ENCODE measurements around the gene AGK.
"Not testable (repeated sequence)": the region's sequence is repeated elsewhere in the genome, so short reads cannot be mapped to it uniquely, and the experiment has no call there.

Gene AGK

GRCh38 chr7:141557360-141557759 lies 6.2 kb downstream of the AGK start:
- DNase-seq: no peak

DNA sequence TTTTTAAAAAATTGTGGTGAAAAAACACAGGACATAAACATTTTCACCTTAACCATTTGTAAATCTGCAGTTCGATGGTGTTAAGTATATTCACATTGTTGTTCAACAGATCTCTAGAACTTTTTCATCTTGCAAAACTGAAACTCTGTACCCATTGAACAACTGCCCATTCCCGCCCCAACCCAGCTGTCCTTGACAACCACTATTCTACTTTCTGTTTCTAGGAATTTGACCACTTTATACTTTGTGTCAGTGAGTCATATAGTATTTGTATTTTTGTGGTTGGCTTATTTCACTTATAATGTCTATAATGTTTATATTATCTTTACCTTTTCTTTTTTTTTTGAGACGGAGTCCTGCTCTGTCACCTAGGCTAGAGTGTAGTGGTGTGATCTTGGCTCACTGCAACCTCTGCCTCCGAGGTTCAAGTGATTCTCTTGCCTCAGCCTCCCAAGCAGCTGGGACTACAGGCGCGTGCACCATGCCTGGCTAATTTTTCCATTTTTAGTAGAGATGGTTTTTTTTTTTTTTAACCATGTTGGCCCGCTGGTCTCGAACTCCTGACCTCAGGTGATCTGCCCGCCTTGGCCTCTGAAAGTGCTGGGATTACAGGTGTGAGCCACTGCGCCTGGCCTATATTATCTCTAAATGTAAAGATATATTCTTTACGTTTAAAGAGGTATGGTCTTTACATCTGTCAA lies 6.8 kb downstream of the AGK start:
- DNase-seq: not testable (repeated sequence)

DNA sequence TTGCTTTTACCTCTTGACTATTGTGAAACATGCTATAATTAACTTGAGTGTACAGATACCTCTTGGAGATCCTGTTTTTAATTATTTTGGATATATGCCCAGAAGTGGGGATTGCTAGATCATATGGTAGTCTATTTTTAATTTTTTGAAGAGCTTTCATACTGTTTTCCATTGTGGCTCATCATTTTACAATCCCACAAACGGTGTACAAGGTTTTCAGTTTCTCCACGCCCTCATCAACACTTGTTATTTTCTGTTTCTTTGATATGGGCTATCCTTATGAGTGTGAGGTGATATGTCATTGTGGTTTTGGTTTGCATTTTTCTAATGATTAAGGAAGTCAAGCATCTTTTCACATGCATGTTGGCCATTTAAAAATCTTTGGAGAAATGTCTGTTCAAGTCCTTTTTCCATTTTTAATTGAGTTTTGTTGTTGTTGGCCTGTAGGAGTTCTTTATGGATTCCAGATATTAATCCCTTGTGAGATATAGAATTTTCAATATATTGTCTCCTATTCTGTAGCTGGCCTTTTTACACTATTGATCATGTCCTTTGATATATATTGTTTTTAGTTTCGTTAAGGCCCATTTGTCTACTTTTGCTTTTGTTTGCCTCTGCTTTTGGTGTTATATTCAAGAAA lies 7.5 kb downstream of the AGK start:
- no peak for DNase-seq

- no peak for DNase-seq
Measured at GRCh38 chr7:141559961-141560360, 8.8 kb downstream of the AGK start.

DNA sequence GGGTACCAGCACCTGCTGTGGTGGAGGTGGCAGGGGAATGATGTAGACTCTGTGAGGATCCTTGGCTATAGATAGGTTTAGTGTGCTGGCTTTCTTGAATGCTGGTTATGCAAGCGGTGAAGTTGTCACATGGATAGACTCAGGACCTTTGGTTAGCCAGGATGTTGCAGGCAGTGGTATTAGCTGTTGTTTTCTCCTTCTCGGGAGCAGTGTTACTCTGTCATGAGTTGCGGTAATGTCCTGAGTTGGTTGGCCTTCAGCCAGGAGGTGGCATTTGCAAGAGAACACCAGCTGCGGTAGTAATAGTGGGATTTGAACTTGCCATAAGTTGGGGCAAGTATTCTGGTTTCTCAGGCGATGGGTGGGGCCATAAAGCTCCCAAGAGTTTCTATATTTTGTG lies 10.8 kb downstream of the AGK start:
- DNase-seq: no peak

- DNase-seq: no peak
Measured at GRCh38 chr7:141562543-141562942, 11.3 kb downstream of the AGK start.

DNA sequence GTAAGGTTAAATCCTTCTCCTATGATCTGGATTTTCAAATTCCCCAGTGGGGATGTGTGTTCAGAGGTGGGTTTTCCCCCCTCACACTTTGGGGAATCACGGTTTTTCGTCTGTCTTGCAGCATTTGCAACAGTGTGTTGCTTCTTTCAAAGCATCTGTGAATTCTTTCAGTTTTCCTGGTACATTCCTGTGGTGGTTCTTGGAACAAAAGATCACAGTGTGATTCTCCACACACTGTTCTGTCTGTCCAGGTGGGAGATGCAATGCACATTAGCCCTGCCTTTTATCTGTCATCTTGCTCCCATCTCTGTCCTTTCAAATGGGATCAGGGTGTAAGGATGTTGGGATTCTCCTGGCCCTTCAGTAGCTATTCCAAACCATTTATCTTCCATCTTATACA lies 11.8 kb downstream of the AGK start:
- no peak for DNase-seq

DNA sequence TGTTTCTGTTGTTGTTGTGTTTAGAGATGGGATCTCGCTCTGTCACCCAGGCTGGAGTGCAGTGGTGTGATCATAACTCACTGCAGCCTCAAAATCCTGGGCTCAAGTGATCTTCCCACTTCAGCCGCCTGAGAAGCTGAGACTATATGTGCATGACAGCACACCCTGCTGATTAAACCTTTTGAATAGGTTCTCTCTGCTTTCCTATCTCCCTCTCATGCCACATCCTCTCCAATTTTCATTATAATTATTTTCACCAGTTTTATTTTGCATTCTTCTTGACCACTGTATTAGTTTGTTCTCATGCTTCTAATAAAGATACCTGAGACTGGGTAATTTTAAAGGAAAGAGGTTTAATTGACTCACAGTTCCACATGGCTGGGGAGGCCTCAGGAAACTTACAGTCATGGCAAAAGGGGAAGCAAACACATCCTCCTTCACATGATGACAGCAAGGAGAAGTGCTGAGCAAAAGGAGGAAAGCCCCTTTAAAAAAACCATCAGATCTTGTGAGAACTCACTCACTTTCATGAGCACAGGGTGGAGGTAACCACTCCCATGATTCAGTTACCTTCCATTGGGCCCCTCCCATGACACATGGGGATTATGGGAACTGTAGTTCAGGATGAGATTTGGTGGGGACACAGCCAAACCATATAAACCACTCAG lies 12.9 kb downstream of the AGK start:
- no peak for DNase-seq

- DNase-seq: no peak
Measured at GRCh38 chr7:141567432-141567831, 16.2 kb downstream of the AGK start.

DNA sequence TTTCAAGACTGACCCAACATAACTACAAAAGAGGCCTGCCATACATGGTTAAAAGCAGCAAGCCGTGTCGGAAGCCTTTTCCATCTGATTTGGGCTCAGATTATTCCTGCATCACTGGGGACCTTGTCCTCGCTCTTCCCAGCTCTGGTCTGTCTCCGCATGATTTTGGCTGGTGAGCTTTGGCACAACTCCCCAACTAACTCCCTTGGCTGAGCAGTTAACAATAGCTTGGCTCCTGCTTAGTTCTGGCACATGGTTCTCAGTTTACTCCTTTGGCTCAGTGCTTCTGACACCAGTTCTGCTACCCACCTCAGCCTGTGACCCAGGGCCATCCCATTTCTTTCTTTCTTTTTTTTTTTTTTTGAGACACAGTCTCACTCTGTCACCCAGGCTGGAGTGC lies 17.0 kb downstream of the AGK start:
- no peak for DNase-seq

- DNase-seq: no peak
Measured at GRCh38 chr7:141571059-141571458, 19.8 kb downstream of the AGK start.

GRCh38 chr7:141572175-141572574 lies 21.0 kb downstream of the AGK start:
- no peak for DNase-seq

DNA sequence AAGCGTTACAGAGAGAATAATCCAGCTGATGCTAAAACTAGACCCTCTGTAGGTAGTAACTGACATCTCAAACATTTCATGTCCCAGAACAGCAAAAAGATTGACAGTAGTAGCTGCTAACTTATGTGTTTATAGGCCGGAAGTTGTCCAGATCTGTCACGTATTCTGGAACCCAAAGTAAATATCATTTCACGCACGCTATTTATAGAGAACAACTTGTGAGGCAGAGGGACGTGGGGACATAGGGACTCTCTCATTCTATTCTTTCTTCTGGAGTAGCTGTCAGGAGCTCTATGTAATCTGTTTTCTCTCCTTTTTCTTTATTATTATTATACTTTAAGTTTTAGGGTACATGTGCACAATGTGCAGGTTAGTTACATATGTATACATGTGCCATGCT lies 22.3 kb downstream of the AGK start:
- no peak for DNase-seq

GRCh38 chr7:141575164-141575563 lies 24.0 kb downstream of the AGK start:
- DNase-seq: no peak

- no peak for DNase-seq
Measured at GRCh38 chr7:141575654-141576448, 24.6 kb downstream of the AGK start.

GRCh38 chr7:141577043-141577839 lies 26.0 kb downstream of the AGK start:
- no peak for DNase-seq

DNA sequence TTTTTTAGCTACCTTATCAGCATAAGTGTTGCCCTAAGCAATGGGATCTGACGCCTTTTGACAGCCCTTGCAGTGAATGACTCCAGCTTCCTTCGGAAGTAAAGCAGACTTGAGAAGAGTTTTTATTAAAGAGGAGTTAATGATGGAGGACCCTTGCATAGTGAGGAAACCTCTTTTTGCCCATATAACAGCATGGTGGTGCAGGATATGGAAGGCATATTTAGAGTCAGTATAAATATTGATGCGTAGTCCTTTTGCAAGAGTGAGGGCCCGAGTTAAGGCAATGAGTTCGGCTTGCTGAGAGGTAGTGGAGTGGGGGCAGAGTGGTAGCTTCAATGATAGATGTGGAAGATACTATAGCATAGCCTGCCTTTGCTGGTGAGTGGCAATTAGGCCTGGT lies 28.7 kb downstream of the AGK start:
- not testable (repeated sequence) for DNase-seq

DNA sequence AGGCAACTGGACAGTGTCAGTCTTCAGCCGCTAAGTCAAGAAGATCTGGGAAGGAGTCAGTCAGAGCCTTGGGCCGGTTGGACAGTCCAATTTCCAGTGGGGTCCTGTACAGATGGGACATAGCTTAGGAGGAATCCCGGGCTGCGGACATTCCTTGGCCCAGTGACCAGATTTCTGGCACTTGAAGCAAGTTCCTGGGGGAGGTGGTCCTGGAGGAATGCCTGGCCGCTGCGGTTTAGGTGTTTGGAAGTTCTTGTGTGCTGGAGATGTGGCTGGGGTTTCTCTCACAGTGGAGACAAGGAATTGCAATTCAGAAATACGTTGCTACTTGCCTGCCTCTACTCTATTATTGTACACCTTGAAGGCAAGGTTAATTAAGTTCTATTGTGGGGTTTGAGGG lies 30.9 kb downstream of the AGK start:
- DNase-seq: not testable (repeated sequence)

DNA sequence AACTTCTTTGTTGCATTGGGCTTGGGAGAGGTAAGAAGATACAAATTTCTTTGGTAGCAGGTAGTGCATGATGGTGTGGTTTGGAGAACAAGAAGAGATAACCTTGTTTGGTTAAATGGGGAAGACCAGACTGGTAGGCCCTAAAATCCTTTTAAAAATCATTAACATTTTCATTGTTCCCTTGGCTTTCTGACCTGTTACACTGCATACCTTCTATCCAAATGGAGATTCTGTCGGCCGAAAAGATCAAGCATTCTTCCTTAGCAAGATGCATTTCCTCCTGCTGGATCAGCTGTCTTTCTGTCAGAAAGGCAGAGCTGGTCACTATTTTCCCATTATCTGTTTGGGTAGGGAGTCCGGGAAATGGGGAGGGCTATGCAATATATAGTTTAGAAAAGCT lies 33.7 kb downstream of the AGK start:
- no peak for DNase-seq

DNA sequence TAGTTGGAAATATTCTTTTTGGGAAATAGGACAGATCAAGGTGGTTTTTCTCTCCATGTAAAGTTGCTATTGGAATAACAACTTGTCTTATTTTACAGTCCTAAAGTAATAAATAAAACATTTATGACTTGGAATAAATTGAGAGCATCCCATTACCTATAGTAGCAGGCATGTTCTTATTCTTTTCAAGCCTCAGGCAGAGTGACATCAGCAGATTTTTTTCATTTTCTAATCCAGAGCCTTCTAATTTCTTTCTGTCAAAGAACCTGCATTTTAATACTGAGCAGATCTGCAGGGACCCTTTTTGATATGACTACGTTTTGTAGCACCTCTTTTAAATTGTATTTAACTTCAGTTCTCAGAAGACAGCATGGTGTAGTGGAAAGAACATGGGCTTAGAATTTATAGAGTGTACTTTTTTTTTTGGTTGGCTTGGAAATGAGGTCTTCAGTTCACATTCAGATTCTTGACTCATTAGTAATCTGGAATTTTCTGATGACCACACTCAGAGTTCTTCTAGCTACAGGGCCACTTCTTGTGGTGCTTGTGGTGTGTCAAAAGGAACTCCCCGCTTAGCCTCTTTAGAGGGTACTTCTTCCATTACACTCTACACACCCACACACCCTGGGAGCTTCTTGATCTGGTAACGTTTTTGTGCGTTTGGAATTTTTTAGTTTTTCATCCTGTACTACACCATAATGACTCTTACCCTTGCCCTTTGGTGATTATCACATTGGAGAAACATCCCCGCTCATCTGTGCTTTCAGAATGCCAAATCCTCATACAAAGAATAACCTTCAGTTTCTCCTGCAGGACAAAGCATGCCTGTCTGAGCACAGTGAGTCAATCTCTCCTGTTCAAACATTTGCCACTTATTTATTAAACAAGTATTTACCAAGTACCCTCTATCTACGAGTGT lies 34.6 kb downstream of the AGK start:
- no peak for DNase-seq

GRCh38 chr7:141586878-141587277 lies 35.7 kb downstream of the AGK start:
- no peak for DNase-seq

GRCh38 chr7:141587304-141587703 lies 36.1 kb downstream of the AGK start:
- DNase-seq: no peak

Measured in activated naive CD4-positive, alpha-beta T cell (primary cell).